Measurements from ENCODE around the gene MAP3K15. TPM values are rescaled to one million over a fixed set of nuclear protein-coding genes. Genes with fewer than 3 reads are reported as not detected.
A peak's percentile ranks its signal among the peaks of the same experiment; 100 is the strongest.

Gene MAP3K15, protein sequence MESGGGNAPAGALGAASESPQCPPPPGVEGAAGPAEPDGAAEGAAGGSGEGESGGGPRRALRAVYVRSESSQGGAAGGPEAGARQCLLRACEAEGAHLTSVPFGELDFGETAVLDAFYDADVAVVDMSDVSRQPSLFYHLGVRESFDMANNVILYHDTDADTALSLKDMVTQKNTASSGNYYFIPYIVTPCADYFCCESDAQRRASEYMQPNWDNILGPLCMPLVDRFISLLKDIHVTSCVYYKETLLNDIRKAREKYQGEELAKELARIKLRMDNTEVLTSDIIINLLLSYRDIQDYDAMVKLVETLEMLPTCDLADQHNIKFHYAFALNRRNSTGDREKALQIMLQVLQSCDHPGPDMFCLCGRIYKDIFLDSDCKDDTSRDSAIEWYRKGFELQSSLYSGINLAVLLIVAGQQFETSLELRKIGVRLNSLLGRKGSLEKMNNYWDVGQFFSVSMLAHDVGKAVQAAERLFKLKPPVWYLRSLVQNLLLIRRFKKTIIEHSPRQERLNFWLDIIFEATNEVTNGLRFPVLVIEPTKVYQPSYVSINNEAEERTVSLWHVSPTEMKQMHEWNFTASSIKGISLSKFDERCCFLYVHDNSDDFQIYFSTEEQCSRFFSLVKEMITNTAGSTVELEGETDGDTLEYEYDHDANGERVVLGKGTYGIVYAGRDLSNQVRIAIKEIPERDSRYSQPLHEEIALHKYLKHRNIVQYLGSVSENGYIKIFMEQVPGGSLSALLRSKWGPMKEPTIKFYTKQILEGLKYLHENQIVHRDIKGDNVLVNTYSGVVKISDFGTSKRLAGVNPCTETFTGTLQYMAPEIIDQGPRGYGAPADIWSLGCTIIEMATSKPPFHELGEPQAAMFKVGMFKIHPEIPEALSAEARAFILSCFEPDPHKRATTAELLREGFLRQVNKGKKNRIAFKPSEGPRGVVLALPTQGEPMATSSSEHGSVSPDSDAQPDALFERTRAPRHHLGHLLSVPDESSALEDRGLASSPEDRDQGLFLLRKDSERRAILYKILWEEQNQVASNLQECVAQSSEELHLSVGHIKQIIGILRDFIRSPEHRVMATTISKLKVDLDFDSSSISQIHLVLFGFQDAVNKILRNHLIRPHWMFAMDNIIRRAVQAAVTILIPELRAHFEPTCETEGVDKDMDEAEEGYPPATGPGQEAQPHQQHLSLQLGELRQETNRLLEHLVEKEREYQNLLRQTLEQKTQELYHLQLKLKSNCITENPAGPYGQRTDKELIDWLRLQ (N-terminal part only)
- total RNA-seq (ENCODE audit: low replicate concordance), result 1.1 and 2.0 TPM in 2 replicates

- H3K27ac Mint-ChIP-seq, result no peak within 1 kb of the TSS
- TF ChIP-seq EZH2 (IDR thresholded peaks at IDR 0.05) (no peak), EZH2phosphoT487 (IDR thresholded peaks at IDR 0.05) (no peak)
- TF ChIP-seq, protein P1, sequence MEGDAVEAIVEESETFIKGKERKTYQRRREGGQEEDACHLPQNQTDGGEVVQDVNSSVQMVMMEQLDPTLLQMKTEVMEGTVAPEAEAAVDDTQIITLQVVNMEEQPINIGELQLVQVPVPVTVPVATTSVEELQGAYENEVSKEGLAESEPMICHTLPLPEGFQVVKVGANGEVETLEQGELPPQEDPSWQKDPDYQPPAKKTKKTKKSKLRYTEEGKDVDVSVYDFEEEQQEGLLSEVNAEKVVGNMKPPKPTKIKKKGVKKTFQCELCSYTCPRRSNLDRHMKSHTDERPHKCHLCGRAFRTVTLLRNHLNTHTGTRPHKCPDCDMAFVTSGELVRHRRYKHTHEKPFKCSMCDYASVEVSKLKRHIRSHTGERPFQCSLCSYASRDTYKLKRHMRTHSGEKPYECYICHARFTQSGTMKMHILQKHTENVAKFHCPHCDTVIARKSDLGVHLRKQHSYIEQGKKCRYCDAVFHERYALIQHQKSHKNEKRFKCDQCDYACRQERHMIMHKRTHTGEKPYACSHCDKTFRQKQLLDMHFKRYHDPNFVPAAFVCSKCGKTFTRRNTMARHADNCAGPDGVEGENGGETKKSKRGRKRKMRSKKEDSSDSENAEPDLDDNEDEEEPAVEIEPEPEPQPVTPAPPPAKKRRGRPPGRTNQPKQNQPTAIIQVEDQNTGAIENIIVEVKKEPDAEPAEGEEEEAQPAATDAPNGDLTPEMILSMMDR (IDR thresholded peaks at IDR 0.05), result peak; percentile 43
- Histone ChIP-seq H3K9me3 (ENCODE audit: low read depth) (no peaks in the 10 kb centered on the region), H3K79me2 (ENCODE audit: low read depth) (no peaks in the 10 kb centered on the region), H3K27me3 (peaks cover 26% of the 10 kb centered on the region), H3K9ac (no peak within 1 kb of the TSS), H4K20me1 (ENCODE audit: low read depth) (no peaks in the 10 kb centered on the region), H3K4me3 (peak within 1 kb of the TSS; percentile 39), H2AFZ (replicated peaks) (no peak within 1 kb of the TSS), H3K4me1 (no peaks in the 10 kb centered on the region), H3K36me3 (no peaks in the 10 kb centered on the region), H3K27ac (no peak within 1 kb of the TSS), H3K4me2 (peak within 1 kb of the TSS; percentile 68), H3F3A (ENCODE audit: low read depth) (peaks cover 4% of the 10 kb centered on the region)
- peak within 1 kb of the TSS; percentile 74 for H3K4me3 Mint-ChIP-seq
- peaks cover 15% of the 10 kb centered on the region for H3K27me3 Mint-ChIP-seq (ENCODE audit: insufficient read depth, low read depth)
- H3K9me3 Mint-ChIP-seq, result peaks cover 29% of the 10 kb centered on the region
- no peaks in the 10 kb centered on the region for H3K36me3 Mint-ChIP-seq
- peak; percentile 72 for DNase-seq (ENCODE audit: low spot score)
- no peaks in the 10 kb centered on the region for H3K4me1 Mint-ChIP-seq
Measured at GRCh38 chrX:19514791-19515614, at the start of gene MAP3K15. Gene MAP3K15 (minus strand): TSS chrX:19515508. CDS start chrX:19515261, 247 bp downstream.

DNA sequence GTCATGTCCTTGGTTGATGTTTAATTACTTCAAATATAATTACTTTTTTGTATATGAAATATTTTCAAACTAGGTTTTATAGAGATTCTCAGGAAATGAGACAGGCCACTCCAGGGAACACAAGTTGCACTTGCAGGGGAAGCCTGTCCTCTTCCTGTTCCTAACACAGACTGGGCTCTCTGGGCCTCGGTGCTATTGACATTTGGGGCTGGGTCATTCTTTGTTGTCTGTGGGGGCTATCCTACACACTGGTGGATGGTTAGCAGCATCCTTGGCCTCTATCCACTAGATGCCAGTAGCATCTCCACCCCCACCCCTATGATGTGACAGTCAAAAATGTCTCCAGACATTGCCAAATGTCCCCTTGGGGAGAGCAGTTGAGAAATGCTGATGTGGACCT, 49.3 kb upstream of the MAP3K15 start:
- H3K9me3 ChIP-seq (ENCODE audit: low read depth), result no peaks in the 10 kb centered on the region
- no peaks in the 10 kb centered on the region for H3F3A ChIP-seq (ENCODE audit: low read depth)
- no peaks in the 10 kb centered on the region for H3K36me3 Mint-ChIP-seq
- no peaks in the 10 kb centered on the region for H3K36me3 ChIP-seq
- H3K27ac Mint-ChIP-seq, result no peak overlapping the region
- no peaks in the 10 kb centered on the region for H3K27me3 ChIP-seq
- peaks cover 4% of the 10 kb centered on the region for H3K9me3 Mint-ChIP-seq
- no peak overlapping the region for H3K9ac ChIP-seq
- H2AFZ ChIP-seq (replicated peaks), result no peak overlapping the region
- no peak for DNase-seq (ENCODE audit: low spot score)
- TF ChIP-seq, protein P1 (IDR thresholded peaks at IDR 0.05), result no peak
- TF ChIP-seq EZH2 (IDR thresholded peaks at IDR 0.05), result no peak
- no peak for TF ChIP-seq EZH2phosphoT487 (IDR thresholded peaks at IDR 0.05)
- no peaks in the 10 kb centered on the region for H3K79me2 ChIP-seq (ENCODE audit: low read depth)
- H3K4me1 Mint-ChIP-seq, result no peaks in the 10 kb centered on the region
- H3K27ac ChIP-seq, result no peak overlapping the region
- no peaks in the 10 kb centered on the region for H3K27me3 Mint-ChIP-seq (ENCODE audit: insufficient read depth, low read depth)
- no peak overlapping the region for H3K4me2 ChIP-seq
- H3K4me3 Mint-ChIP-seq, result no peak overlapping the region
- no peaks in the 10 kb centered on the region for H3K4me1 ChIP-seq
- H3K4me3 ChIP-seq, result no peak overlapping the region
- H4K20me1 ChIP-seq (ENCODE audit: low read depth), result no peaks in the 10 kb centered on the region

GRCh38 chrX:19563746-19564145, 48.4 kb upstream of the MAP3K15 start:
- Histone ChIP-seq H3K27me3 (no peaks in the 10 kb centered on the region), H3K9me3 (ENCODE audit: low read depth) (no peaks in the 10 kb centered on the region), H3F3A (ENCODE audit: low read depth) (no peaks in the 10 kb centered on the region), H3K9ac (no peak overlapping the region), H2AFZ (replicated peaks) (no peak overlapping the region), H3K79me2 (ENCODE audit: low read depth) (no peaks in the 10 kb centered on the region), H3K27ac (no peak overlapping the region), H3K4me1 (no peaks in the 10 kb centered on the region), H3K36me3 (no peaks in the 10 kb centered on the region), H4K20me1 (ENCODE audit: low read depth) (no peaks in the 10 kb centered on the region), H3K4me2 (no peak overlapping the region), H3K4me3 (no peak overlapping the region)
- no peaks in the 10 kb centered on the region for H3K4me1 Mint-ChIP-seq
- H3K27ac Mint-ChIP-seq, result no peak overlapping the region
- no peaks in the 10 kb centered on the region for H3K27me3 Mint-ChIP-seq (ENCODE audit: insufficient read depth, low read depth)
- H3K36me3 Mint-ChIP-seq, result no peaks in the 10 kb centered on the region
- TF ChIP-seq, protein P1 (IDR thresholded peaks at IDR 0.05), result no peak
- TF ChIP-seq EZH2 (IDR thresholded peaks at IDR 0.05) (no peak), EZH2phosphoT487 (IDR thresholded peaks at IDR 0.05) (no peak)
- no peak overlapping the region for H3K4me3 Mint-ChIP-seq
- no peak for DNase-seq (ENCODE audit: low spot score)
- no peaks in the 10 kb centered on the region for H3K9me3 Mint-ChIP-seq
